ENCODE data around the gene DUSP3. TPM values are rescaled to one million over a fixed set of nuclear protein-coding genes. Genes with fewer than 3 reads are reported as not detected.

DUSP3 gene
- total and polyA plus RNA-seq, 10 of the 15 experiments (the other 5 are each of a cell fraction or from before 2014, with no cell fraction given): 1.5 to 12.1 (median 3.8) TPM

DNA sequence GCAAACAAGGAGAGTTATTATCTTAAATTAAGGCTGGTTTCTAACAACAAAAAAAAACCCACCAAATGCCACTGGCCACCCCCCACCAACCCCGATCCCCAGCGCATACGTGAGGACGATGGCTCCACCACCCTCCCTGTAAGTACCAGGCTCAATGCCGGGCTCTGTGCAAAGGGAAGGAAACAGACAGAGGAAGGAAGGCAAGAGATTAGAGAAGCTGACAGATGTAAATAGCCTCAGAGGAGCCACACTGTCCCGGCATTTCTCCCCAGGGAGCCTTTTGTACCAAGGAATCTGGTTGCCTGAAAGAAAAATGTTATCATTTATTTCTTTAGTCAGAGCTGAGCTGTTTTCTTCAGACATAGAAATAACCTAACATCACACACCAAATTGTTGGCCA is 33.2 kb downstream of the DUSP3 start:
- Histone ChIP-seq H3K4me2 (ENCODE audit: control insufficient read depth, insufficient read depth) (no peak overlapping the region), H3K9ac (ENCODE audit: control insufficient read depth, insufficient read depth, low read length) (no peak overlapping the region), H3K27me3 (replicated peaks in 1 of 2; ENCODE audit: control insufficient read depth in 2 of 2, insufficient read depth in 2 of 2, low read length in 1 of 2) (peaks cover 3 to 5% of the 10 kb centered on the region in 2 experiments), H3K27ac (ENCODE audit: control insufficient read depth, insufficient read depth) (no peak overlapping the region), H3K4me1 (ENCODE audit: control insufficient read depth, insufficient read depth, low read length) (no peaks in the 10 kb centered on the region), H3K4me3 (no peak overlapping the region), H3K36me3 (ENCODE audit: control insufficient read depth in 2 of 2, insufficient read depth in 2 of 2, low read length in 1 of 2) (no peaks in the 10 kb centered on the region), H4K20me1 (ENCODE audit: control insufficient read depth, insufficient read depth) (no peaks in the 10 kb centered on the region), H3K79me2 (ENCODE audit: control insufficient read depth, insufficient read depth, low read length) (no peaks in the 10 kb centered on the region), H2AFZ (ENCODE audit: control insufficient read depth, low read depth, low read length) (no peak overlapping the region), H3K9me3 (replicated peaks; ENCODE audit: control insufficient read depth, insufficient read depth, low read length) (no peaks in the 10 kb centered on the region; the same call in 2 of the 3 replicates)
- in situ Hi-C loops (cut with MboI) (no loop called here), intact Hi-C loops (cut with micrococcal nuclease; ENCODE audit: unreplicated experiment) (no loop called here)
- SMC1A ChIA-PET (ENCODE audit: uncharacterized antibody, unreplicated experiment): no interaction called here
- no peak for ATAC-seq
- CTCF ChIA-PET: interaction anchor here (1.2 to 2.3 kb wide), 4 partner anchors 14 to 52 kb away, joined by 3 to 10 read pairs (median 4); partner anchors contain the start of gene SOST
- POLR2A ChIA-PET: interaction anchor here (0.6 kb wide), 1 partner anchor 16 kb away, joined by 4 read pairs; no protein-coding TSS in a partner anchor
- no peak for DNase-seq (ENCODE audit: low read depth, low spot score)
- WGBS (ENCODE audit: insufficient coverage, insufficient replicate concordance, low lambda C conversion rate, missing lambda C conversion rate): 2% methylated on average over 6 of the region's 6 CpGs
- no TSS peak for BruUV-seq (replicated peaks)
- RAD21 ChIA-PET (ENCODE audit: unreplicated experiment): no interaction called here
- FAIRE-seq: no peak
- TF ChIP-seq, protein P1, sequence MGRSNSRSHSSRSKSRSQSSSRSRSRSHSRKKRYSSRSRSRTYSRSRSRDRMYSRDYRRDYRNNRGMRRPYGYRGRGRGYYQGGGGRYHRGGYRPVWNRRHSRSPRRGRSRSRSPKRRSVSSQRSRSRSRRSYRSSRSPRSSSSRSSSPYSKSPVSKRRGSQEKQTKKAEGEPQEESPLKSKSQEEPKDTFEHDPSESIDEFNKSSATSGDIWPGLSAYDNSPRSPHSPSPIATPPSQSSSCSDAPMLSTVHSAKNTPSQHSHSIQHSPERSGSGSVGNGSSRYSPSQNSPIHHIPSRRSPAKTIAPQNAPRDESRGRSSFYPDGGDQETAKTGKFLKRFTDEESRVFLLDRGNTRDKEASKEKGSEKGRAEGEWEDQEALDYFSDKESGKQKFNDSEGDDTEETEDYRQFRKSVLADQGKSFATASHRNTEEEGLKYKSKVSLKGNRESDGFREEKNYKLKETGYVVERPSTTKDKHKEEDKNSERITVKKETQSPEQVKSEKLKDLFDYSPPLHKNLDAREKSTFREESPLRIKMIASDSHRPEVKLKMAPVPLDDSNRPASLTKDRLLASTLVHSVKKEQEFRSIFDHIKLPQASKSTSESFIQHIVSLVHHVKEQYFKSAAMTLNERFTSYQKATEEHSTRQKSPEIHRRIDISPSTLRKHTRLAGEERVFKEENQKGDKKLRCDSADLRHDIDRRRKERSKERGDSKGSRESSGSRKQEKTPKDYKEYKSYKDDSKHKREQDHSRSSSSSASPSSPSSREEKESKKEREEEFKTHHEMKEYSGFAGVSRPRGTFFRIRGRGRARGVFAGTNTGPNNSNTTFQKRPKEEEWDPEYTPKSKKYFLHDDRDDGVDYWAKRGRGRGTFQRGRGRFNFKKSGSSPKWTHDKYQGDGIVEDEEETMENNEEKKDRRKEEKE (IDR thresholded peaks at IDR 0.05): no peak
- TF ChIP-seq, protein P2, sequence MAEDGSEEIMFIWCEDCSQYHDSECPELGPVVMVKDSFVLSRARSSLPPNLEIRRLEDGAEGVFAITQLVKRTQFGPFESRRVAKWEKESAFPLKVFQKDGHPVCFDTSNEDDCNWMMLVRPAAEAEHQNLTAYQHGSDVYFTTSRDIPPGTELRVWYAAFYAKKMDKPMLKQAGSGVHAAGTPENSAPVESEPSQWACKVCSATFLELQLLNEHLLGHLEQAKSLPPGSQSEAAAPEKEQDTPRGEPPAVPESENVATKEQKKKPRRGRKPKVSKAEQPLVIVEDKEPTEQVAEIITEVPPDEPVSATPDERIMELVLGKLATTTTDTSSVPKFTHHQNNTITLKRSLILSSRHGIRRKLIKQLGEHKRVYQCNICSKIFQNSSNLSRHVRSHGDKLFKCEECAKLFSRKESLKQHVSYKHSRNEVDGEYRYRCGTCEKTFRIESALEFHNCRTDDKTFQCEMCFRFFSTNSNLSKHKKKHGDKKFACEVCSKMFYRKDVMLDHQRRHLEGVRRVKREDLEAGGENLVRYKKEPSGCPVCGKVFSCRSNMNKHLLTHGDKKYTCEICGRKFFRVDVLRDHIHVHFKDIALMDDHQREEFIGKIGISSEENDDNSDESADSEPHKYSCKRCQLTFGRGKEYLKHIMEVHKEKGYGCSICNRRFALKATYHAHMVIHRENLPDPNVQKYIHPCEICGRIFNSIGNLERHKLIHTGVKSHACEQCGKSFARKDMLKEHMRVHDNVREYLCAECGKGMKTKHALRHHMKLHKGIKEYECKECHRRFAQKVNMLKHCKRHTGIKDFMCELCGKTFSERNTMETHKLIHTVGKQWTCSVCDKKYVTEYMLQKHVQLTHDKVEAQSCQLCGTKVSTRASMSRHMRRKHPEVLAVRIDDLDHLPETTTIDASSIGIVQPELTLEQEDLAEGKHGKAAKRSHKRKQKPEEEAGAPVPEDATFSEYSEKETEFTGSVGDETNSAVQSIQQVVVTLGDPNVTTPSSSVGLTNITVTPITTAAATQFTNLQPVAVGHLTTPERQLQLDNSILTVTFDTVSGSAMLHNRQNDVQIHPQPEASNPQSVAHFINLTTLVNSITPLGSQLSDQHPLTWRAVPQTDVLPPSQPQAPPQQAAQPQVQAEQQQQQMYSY (CRISPR knock-in tag; IDR thresholded peaks at IDR 0.05): no peak
- TF ChIP-seq CBFB (IDR thresholded peaks at IDR 0.05; ENCODE audit: low read depth) (no peak), BMI1 (IDR thresholded peaks at IDR 0.05; ENCODE audit: borderline replicate concordance) (no peak)
